Heart right ventricle (tissue), 16 donors: ENCODE results near the gene NPDC1. TPM values are rescaled to one million over a fixed set of nuclear protein-coding genes. Genes with fewer than 3 reads are reported as not detected.

Source experiments
- ATAC-seq, 8 donors: fragments of 200-7000 bp; cut with Tn5 transposase; one replicate each; pipeline ENCODE4 v1.9.1; 2020; ENCODE audit warnings: mild to moderate bottlenecking in 8 of 8, moderate library complexity in 8 of 8, moderate number of reproducible peaks in 1 of 8
- DNase-seq, 2 donors: peaks; one replicate each; pipeline ENCODE4 v3.0.0-alpha.2; 2020
- H3K27ac ChIP-seq, 10 donors: fragments of 200-600 bp; sonication (generic) in 2 of 10; one replicate each; pipeline versions ENCODE4 v1.5.0 to v1.8.0; 2020 to 2022; ENCODE audit warnings: mild to moderate bottlenecking in 3 of 10
- H3K27me3 ChIP-seq, 7 donors: fragments of 200-600 bp; one replicate each; pipeline ENCODE4 v1.8.0; 2021 to 2022; ENCODE audit warnings: mild to moderate bottlenecking in 2 of 7
- H3K36me3 ChIP-seq, 9 donors: fragments of 200-600 bp; sonication (generic) in 1 of 9; one replicate each; pipeline versions ENCODE4 v1.5.0 to v1.8.0; 2020 to 2022; ENCODE audit warnings: mild to moderate bottlenecking in 2 of 9
- H3K4me1 ChIP-seq, 9 donors: fragments of 200-600 bp; sonication (generic) in 1 of 9; one replicate each; pipeline versions ENCODE4 v1.5.0 to v1.8.0; 2020 to 2022; ENCODE audit warnings: mild to moderate bottlenecking in 4 of 9
- H3K4me3 ChIP-seq, 10 donors: fragments of 200-600 bp; sonication (generic) in 2 of 10; one replicate each; pipeline versions ENCODE4 v1.5.0 to v1.8.0; 2020 to 2022; ENCODE audit warnings: mild to moderate bottlenecking in 7 of 10, moderate library complexity in 2 of 10
- H3K9me3 ChIP-seq, 11 donors: fragments of 200-600 bp in 10 of 11; sonication (generic) in 2 of 11; one replicate each; pipeline versions ENCODE4 v1.5.0 to v1.8.0; 2013 to 2022; ENCODE audit warnings: mild to moderate bottlenecking in 2 of 11, control low read depth in 1 of 11, moderate library complexity in 1 of 11
- WGBS, 2 donors: extraction: QIAGEN DNeasy Blood & Tissue Kit; methylation state at CpG; one replicate each; pipeline ENCODE4 v1.1.7; 2013; ENCODE audit warnings: inconsistent platforms in 1 of 2; 5-methylcytosine and 5-hydroxymethylcytosine counted together
- intact Hi-C, 10 donors: fragments of 100-400 bp; cut with DNase I; formaldehyde crosslinking; loops; one replicate each; pipeline versions ENCODE4 v1.11.1 to v1.14.2; 2022
- polyA plus RNA-seq, 2 donors: library from polyadenylated mRNA; stranded (reverse); fragments of 200-250 nt; gene quantifications; one replicate each; pipeline ENCODE4 v1.2.3, GENCODE V29; 2013
- total RNA-seq, 10 donors: library from RNA; stranded (reverse); fragmentation: NEBNext Ultra II Directional in 3 of 10; extraction: Animal tissue kit (Norgen Biotek cat#: 25700) in 3 of 10; gene quantifications; one replicate each; pipeline versions ENCODE4 v1.2.1 to v1.2.4, GENCODE V29; 2021 to 2023
- TF ChIP-seq, protein P1 (sequence below), 9 donors: fragments of 200-600 bp; sonication (generic) in 2 of 9; IDR thresholded peaks; one replicate each; pipeline versions ENCODE4 v1.5.0 to v1.8.0; 2021 to 2022; ENCODE audit warnings: antibody characterized with exemption in 9 of 9, mild to moderate bottlenecking in 5 of 9, moderate library complexity in 1 of 9
- donor health status: Arrhythmogenic right ventricular cardiomyopathy.
- donor health status: ischemic (EF 13 %, LVEDD 7.1; RV severe dilation, severe dysfunction).
- donor health status: healthy with polysubstance abuse.
- donor health status: DM: no; HTN: yes; CAD: no.
- donor health status: DM: no; HTN: no; CAD: no.
- donor health status: ischemic (EF 25% LVEDD 6.9; RV normal size, moderate dysfunction).
- donor health status: ischemic (EF 25% LVEDD 5.7; RV mildly dilated, moderate dysfunction).
- donor health status: healthy.
- donor health status: DM: yes; HTN: yes; CAD: no.
- donor health status: Ischemic cardiomyopathy.
- donor health status: ischemic (EF 35%, LVEDD 5.7; RV mildly dilated, moderate dysfunction).
- donor health status: nonischemic (EF 11% LVEDD 7.7; RV severe dilation, severe dysfunction).
- donor health status: DM: yes; HTN: yes; CAD: no.
- donor health status: PGD.
- donor health status: ischemic (EF 29% LVEDD 5.4; RV normal size, mild dysfunction).
- donor health status: nonischemic (EF 23%, LVEDD 6.1; RV moderate dilation, normal function).

NPDC1 gene
- total and polyA plus RNA-seq, 12 donors = 29.1 to 153 (median 54.5) TPM

DNA sequence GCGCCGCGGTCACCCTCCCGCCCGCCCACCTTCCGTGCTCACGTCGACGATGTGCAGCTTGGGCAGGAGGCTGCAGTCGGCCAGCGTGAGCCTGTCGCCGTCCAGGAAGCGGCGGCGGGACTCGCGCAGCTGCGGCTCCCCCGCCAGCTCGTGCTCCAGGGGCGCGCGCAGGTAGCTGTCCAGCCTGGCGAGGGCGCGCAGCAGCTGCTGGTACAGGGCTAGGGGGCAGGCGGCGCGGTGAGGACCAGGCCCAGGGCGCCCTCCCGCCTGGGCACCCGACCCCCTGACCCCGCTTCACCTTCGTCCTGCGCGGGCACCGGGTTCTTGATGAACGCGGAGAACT lies 51.1 kb downstream of the NPDC1 start:
- H3K27me3 ChIP-seq = peaks cover 0 to 41% (median 17%) of the 10 kb centered on the region in 7 donors
- 15 to 27% methylated on average over 40 of the region's 40 CpGs for WGBS, 2 donors

DNA sequence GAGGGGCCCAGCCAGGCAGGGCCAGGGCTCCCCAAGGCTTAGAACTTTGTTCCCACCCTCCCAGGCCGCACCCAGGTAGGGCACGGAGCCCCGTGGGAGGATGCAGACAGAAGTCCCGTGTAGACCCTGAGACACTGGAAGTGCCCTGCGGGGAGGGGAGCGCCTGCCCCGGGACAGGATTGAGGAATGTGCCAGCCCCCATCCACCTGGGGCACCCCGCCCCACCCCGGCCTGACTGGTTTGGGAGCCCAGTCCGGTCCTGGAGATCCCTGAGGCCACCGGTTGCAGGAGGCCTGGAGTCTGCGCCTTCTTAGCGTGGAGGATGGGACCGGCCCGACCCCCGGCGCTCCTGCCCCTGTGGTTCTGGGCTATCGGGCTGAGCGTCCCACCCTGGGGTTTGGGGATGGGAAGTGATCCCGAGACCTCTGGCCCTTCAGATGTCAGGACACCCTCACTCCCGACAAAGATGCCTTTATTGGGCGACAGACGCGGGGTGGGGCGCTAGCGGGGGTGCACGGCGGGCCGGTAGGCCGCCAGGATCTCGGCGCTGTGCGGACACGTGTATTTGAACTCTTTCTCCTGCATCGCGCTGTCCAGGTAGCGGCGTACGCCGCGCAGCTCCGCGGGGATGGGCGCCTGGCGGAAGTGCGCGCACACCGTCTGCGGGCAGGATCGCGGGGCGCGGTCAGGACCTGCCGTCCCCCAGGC lies 51.6 kb downstream of the NPDC1 start:
- WGBS, 2 donors = 56 to 65% methylated on average over 54 of the region's 54 CpGs
- H3K9me3 ChIP-seq = peaks cover 0 to 8% (median 0%) of the 10 kb centered on the region in 11 donors
- DNase-seq (no peak), ATAC-seq (no peak)
- H3K27me3 ChIP-seq = peaks cover 0 to 41% (median 17%) of the 10 kb centered on the region in 7 donors
- intact Hi-C loops = loop anchor here in 4 of 10 donors (5.0 kb wide), 1 partner anchor 47 kb away; the partner anchor contains the start of gene C8G (in 4 of the 4)
- H3K27ac ChIP-seq = peak overlapping the region in 2 of 10 donors; percentile 46 to 81
- H3K4me3 ChIP-seq = peak overlapping the region in 8 of 10 donors; percentile 9 to 47 (median 30)
- peaks cover 8 to 71% (median 49%) of the 10 kb centered on the region in 9 donors for H3K4me1 ChIP-seq
- H3K36me3 ChIP-seq = peaks cover 0 to 13% (median 0%) of the 10 kb centered on the region in 9 donors
- TF ChIP-seq, protein P1, sequence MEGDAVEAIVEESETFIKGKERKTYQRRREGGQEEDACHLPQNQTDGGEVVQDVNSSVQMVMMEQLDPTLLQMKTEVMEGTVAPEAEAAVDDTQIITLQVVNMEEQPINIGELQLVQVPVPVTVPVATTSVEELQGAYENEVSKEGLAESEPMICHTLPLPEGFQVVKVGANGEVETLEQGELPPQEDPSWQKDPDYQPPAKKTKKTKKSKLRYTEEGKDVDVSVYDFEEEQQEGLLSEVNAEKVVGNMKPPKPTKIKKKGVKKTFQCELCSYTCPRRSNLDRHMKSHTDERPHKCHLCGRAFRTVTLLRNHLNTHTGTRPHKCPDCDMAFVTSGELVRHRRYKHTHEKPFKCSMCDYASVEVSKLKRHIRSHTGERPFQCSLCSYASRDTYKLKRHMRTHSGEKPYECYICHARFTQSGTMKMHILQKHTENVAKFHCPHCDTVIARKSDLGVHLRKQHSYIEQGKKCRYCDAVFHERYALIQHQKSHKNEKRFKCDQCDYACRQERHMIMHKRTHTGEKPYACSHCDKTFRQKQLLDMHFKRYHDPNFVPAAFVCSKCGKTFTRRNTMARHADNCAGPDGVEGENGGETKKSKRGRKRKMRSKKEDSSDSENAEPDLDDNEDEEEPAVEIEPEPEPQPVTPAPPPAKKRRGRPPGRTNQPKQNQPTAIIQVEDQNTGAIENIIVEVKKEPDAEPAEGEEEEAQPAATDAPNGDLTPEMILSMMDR (IDR thresholded peaks at IDR 0.05) = no peak

More for the DNA sequence above, 51.1 kb downstream of the NPDC1 start:
- Histone ChIP-seq H3K9me3 (peaks cover 0 to 8% (median 0%) of the 10 kb centered on the region in 11 donors), H3K4me1 (peaks cover 8 to 76% (median 49%) of the 10 kb centered on the region in 9 donors), H3K4me3 (peak overlapping the region in 8 of 10 donors; percentile 9 to 47 (median 30)), H3K36me3 (peaks cover 0 to 13% (median 0%) of the 10 kb centered on the region in 9 donors), H3K27ac (peak overlapping the region in 5 of 10 donors; percentile 16 to 81 (median 46))
- intact Hi-C loops = loop anchor here in 5 of 10 donors (5.0 kb wide), 1 partner anchor 48 kb away; the partner anchor contains the start of gene C8G (in 5 of the 5)
- ATAC-seq (no peak), DNase-seq (no peak)
- TF ChIP-seq, protein P1 (IDR thresholded peaks at IDR 0.05) = no peak

DNA sequence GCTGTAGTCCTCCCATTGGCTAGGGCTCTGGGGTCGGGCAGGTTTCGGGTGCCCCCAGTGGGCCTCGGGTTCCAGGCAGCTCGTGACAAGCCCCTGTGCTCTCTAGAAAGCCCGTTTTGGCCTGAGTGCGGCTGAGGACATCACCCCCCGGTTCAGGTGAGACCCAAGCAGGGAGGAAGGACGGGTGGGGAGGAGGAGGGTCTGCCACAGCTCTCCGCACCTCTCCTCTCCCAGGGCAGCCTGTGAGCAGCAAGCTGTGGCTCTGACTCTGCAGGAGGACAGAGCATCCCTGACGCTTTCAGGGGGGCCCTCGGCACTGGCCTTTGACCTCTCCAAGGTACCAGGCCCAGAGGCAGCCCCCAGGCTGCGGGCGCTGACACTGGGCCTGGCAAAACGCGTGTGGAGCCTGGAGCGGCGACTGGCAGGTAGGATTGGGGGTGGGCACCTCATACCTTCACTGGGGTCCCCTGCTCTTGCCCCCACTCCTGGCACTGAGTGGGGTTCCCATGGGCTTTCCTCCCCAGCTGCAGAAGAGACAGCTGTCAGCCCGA lies 53.1 kb downstream of the NPDC1 start:
- intact Hi-C loops = loop anchor here in 4 of 10 donors (5.0 kb wide), 1 partner anchor 46 kb away; the partner anchor contains the start of gene C8G (in 4 of the 4)
- Histone ChIP-seq H3K4me1 (peaks cover 8 to 62% (median 48%) of the 10 kb centered on the region in 9 donors), H3K36me3 (peaks cover 0 to 13% (median 0%) of the 10 kb centered on the region in 9 donors), H3K4me3 (peak overlapping the region; percentile 67 to 98 (median 90)), H3K9me3 (peaks cover 0 to 8% (median 0%) of the 10 kb centered on the region in 11 donors), H3K27me3 (peaks cover 0 to 41% (median 17%) of the 10 kb centered on the region in 7 donors), H3K27ac (peak overlapping the region in 9 of 10 donors; percentile 79 to 94 (median 88))
- TF ChIP-seq, protein P1 (IDR thresholded peaks at IDR 0.05) = no peak
- no peak for DNase-seq
- no peak for ATAC-seq
- WGBS, 2 donors = 50 to 51% methylated on average over 18 of the region's 18 CpGs
